WTC11 (cell line): ENCODE results near the gene HNRNPUL1. TPM values are rescaled to one million over a fixed set of nuclear protein-coding genes. Genes with fewer than 3 reads are reported as not detected.

Source experiments
- ATAC-seq: fragments of 200-7000 bp; cut with Tn5 transposase; 2 replicates; pipeline ENCODE4 v1.10.0; 2021; ENCODE audit warnings: mild to moderate bottlenecking, moderate library complexity
- CTCF ChIA-PET: fragments of 300-600 bp; sonication (Branson Sonifier 250); formaldehyde crosslinking; loops from one replicate; lab custom pipeline; 2021; ENCODE audit warnings: antibody characterized with exemption; lab: Charles Lee
- POLR2A ChIA-PET: fragments of 350-600 bp; sonication (Branson Sonifier 250); formaldehyde crosslinking; loops from one replicate; lab custom pipeline; 2021; ENCODE audit warnings: antibody characterized with exemption; lab: Charles Lee
- DNase-seq: peaks from one replicate; pipeline ENCODE4 v3.0.0; 2021; ENCODE audit warnings: low spot score
- H3K27ac Mint-ChIP-seq: 2 replicates; pipeline ENCODE4 v1.8.0; 2021; ENCODE audit warnings: mixed read lengths
- H3K27me3 Mint-ChIP-seq: 2 replicates; pipeline ENCODE4 v1.8.0; 2021; ENCODE audit warnings: low read depth, mild to moderate bottlenecking, moderate library complexity, mixed read lengths
- H3K36me3 Mint-ChIP-seq: 2 replicates; pipeline ENCODE4 v1.8.0; 2021; ENCODE audit warnings: mixed read lengths
- H3K4me1 Mint-ChIP-seq: 2 replicates; pipeline ENCODE4 v1.8.0; 2022; ENCODE audit warnings: mixed read lengths
- H3K4me3 Mint-ChIP-seq: 2 replicates; pipeline ENCODE4 v1.8.0; 2021; ENCODE audit warnings: mild to moderate bottlenecking, moderate library complexity, mixed read lengths
- H3K9me3 Mint-ChIP-seq: 2 replicates; pipeline ENCODE4 v1.8.0; 2021; ENCODE audit warnings: mixed read lengths
- CREM ChIP-seq: sonication (generic); formaldehyde crosslinking; IDR thresholded peaks from 2 replicates; pipeline ENCODE4 v1.8.1; 2022; ENCODE audit warnings: mild to moderate bottlenecking, missing genetic modification reagents, moderate library complexity
- IRF2 ChIP-seq: sonication (generic); formaldehyde crosslinking; IDR thresholded peaks from 2 replicates; pipeline ENCODE4 v1.8.0; 2022; ENCODE audit warnings: low read depth, missing genetic modification reagents, borderline replicate concordance
- KAT7 ChIP-seq: sonication (generic); formaldehyde crosslinking; IDR thresholded peaks from 2 replicates; pipeline ENCODE4 v1.8.1; 2023; ENCODE audit warnings: missing genetic modification reagents, mild to moderate bottlenecking, borderline replicate concordance
- SOX15 ChIP-seq: fragments of 250-450 bp; sonication (Bioruptor Pico); IDR thresholded peaks from 2 replicates; pipeline ENCODE4 v1.9.0; 2021; ENCODE audit warnings: mild to moderate bottlenecking
- TEAD4 ChIP-seq: sonication (generic); formaldehyde crosslinking; IDR thresholded peaks from 2 replicates; pipeline ENCODE4 v1.8.0; 2022; ENCODE audit warnings: mild to moderate bottlenecking, missing genetic modification reagents
- ZNF263 ChIP-seq: sonication (generic); formaldehyde crosslinking; IDR thresholded peaks from 2 replicates; pipeline ENCODE4 v1.8.1; 2022; ENCODE audit warnings: low read depth, mild to moderate bottlenecking, moderate library complexity, missing genetic modification reagents
- ZNF416 ChIP-seq: fragments of 250-450 bp; sonication (Bioruptor Pico); IDR thresholded peaks from 2 replicates; pipeline ENCODE4 v1.9.0; 2021; ENCODE audit warnings: mild to moderate bottlenecking, inconsistent platforms
- total RNA-seq: library from RNA; stranded (reverse); gene quantifications from 3 replicates; pipeline ENCODE4 v1.2.3, GENCODE V29; 2021
- TF ChIP-seq, protein P1 (sequence below): sonication (generic); formaldehyde crosslinking; conservative IDR thresholded peaks from 2 replicates; pipeline ENCODE4 v1.8.1; 2023; ENCODE audit warnings: mild to moderate bottlenecking, low read depth, missing genetic modification reagents, moderate library complexity
- TF ChIP-seq, protein P2 (sequence below): sonication (generic); formaldehyde crosslinking; IDR thresholded peaks from 2 replicates; pipeline ENCODE4 v1.8.1; 2022; ENCODE audit warnings: mild to moderate bottlenecking, moderate library complexity, missing genetic modification reagents
- TF ChIP-seq, protein P3 (sequence below): sonication (generic); formaldehyde crosslinking; IDR thresholded peaks from 2 replicates; pipeline ENCODE4 v1.8.0; 2023; ENCODE audit warnings: mild to moderate bottlenecking, missing genetic modification reagents
- TF ChIP-seq, protein P4 (sequence below): sonication (generic); formaldehyde crosslinking; IDR thresholded peaks from 2 replicates; pipeline ENCODE4 v1.8.1; 2023; ENCODE audit warnings: mild to moderate bottlenecking, moderate library complexity, missing genetic modification reagents
- TF ChIP-seq, protein P5 (sequence below): fragments of 250-450 bp; sonication (Bioruptor Pico); IDR thresholded peaks from 2 replicates; pipeline ENCODE4 v1.9.0; 2021; ENCODE audit warnings: mild to moderate bottlenecking, borderline replicate concordance
- TF ChIP-seq, protein P6 (sequence below): fragments of 250-450 bp; sonication (Bioruptor Pico); IDR thresholded peaks from 2 replicates; pipeline ENCODE4 v1.9.0; 2021; ENCODE audit warnings: mild to moderate bottlenecking

Gene HNRNPUL1
- total RNA-seq, 1 experiment from 2014 or later: 282 TPM

DNA sequence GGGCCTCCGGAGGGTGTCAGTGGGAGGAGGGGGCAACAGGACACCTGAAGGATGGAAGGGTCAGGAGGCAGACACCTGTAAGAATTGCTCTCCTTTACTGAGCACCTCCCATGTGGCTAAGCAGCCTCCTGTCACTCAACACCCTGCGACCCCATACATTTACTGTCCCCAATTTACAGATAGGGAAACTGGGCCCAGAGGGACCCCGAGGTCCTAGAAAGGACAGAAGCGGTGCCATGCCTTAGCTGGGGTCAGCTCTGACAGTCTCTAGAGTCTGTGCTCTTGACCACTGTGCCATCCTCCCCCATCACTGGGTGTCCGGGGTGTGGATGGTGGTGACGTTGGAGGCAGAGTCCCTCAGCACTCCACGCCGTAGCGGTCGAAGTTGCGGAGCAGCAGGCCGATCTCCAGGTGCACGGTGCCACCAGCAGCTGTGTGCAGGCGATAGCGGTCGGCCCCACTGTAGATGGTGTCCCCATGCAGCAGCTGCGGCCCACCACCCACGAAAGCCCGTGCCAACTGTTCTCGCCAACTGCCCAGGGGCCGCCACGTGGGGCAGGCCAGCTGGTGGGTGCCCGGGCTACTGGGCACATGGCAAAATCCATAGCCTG, 90.3 kb downstream of the HNRNPUL1 start:
- TF ChIP-seq TEAD4 (CRISPR knock-in tag) (no peak), SOX15 (no peak), IRF2 (no peak), ZNF263 (no peak)
- TF ChIP-seq, protein P1, sequence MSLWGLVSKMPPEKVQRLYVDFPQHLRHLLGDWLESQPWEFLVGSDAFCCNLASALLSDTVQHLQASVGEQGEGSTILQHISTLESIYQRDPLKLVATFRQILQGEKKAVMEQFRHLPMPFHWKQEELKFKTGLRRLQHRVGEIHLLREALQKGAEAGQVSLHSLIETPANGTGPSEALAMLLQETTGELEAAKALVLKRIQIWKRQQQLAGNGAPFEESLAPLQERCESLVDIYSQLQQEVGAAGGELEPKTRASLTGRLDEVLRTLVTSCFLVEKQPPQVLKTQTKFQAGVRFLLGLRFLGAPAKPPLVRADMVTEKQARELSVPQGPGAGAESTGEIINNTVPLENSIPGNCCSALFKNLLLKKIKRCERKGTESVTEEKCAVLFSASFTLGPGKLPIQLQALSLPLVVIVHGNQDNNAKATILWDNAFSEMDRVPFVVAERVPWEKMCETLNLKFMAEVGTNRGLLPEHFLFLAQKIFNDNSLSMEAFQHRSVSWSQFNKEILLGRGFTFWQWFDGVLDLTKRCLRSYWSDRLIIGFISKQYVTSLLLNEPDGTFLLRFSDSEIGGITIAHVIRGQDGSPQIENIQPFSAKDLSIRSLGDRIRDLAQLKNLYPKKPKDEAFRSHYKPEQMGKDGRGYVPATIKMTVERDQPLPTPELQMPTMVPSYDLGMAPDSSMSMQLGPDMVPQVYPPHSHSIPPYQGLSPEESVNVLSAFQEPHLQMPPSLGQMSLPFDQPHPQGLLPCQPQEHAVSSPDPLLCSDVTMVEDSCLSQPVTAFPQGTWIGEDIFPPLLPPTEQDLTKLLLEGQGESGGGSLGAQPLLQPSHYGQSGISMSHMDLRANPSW (CRISPR knock-in tag): no peak
- TF ChIP-seq, all 79 proteins: peak for 0
- DNase-seq (no peak), ATAC-seq (no peak)
- Mint-ChIP-seq H3K4me3 (peak overlapping the region; percentile 63), H3K27me3 (peaks cover 50% of the 10 kb centered on the region), H3K4me1 (peaks cover 18% of the 10 kb centered on the region), H3K27ac (no peak overlapping the region), H3K36me3 (no peaks in the 10 kb centered on the region), H3K9me3 (no peaks in the 10 kb centered on the region)
- ChIA-PET CTCF (interaction anchor here (0.5 to 6.2 kb wide), 6 partner anchors 10 to 1166 kb away, joined by 3 to 103 read pairs (median 6); partner anchors contain the start of gene B9D2), POLR2A (interaction anchor here (0.6 kb wide), 1 partner anchor 9 kb away, joined by 3 read pairs; the partner anchor contains the start of gene B9D2)

DNA sequence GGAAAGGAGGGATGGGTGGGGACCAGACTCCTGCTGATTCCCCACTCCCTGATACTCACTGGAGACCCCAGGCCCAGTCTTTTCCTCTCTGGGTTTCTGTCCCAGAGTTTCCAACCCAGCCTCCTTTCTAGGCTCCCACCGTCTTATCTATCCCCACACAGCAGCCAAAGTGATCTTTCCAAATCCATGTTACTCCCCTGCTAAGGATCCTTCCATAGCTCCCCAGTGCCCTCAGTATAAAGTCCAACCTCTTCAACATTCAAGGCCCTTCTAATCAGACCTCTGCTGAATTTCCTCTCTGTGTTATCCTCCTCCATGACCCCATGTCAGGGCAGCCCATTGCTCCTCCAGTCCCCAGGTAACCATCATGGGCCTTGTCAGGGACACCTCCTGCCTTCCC, 90.9 kb downstream of the HNRNPUL1 start:
- ATAC-seq: no peak
- H3K27me3 Mint-ChIP-seq: peaks cover 44% of the 10 kb centered on the region
- ChIA-PET POLR2A (interaction anchor here (0.5 to 0.6 kb wide), 2 partner anchors 9 to 92 kb away, joined by 3 to 5 read pairs; partner anchors contain the start of gene B9D2), CTCF (interaction anchor here (0.5 to 6.2 kb wide), 7 partner anchors 10 to 1166 kb away, joined by 3 to 103 read pairs (median 5); partner anchors contain the start of gene B9D2)
- H3K36me3 Mint-ChIP-seq: no peaks in the 10 kb centered on the region
- H3K4me1 Mint-ChIP-seq: peaks cover 18% of the 10 kb centered on the region
- TF ChIP-seq IRF2 (no peak), CREM (CRISPR knock-in tag) (no peak), ZNF416 (CRISPR knock-in tag) (no peak)
- TF ChIP-seq, protein P2, sequence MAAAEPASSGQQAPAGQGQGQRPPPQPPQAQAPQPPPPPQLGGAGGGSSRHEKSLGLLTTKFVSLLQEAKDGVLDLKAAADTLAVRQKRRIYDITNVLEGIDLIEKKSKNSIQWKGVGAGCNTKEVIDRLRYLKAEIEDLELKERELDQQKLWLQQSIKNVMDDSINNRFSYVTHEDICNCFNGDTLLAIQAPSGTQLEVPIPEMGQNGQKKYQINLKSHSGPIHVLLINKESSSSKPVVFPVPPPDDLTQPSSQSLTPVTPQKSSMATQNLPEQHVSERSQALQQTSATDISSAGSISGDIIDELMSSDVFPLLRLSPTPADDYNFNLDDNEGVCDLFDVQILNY (CRISPR knock-in tag): no peak
- TF ChIP-seq, protein P3, sequence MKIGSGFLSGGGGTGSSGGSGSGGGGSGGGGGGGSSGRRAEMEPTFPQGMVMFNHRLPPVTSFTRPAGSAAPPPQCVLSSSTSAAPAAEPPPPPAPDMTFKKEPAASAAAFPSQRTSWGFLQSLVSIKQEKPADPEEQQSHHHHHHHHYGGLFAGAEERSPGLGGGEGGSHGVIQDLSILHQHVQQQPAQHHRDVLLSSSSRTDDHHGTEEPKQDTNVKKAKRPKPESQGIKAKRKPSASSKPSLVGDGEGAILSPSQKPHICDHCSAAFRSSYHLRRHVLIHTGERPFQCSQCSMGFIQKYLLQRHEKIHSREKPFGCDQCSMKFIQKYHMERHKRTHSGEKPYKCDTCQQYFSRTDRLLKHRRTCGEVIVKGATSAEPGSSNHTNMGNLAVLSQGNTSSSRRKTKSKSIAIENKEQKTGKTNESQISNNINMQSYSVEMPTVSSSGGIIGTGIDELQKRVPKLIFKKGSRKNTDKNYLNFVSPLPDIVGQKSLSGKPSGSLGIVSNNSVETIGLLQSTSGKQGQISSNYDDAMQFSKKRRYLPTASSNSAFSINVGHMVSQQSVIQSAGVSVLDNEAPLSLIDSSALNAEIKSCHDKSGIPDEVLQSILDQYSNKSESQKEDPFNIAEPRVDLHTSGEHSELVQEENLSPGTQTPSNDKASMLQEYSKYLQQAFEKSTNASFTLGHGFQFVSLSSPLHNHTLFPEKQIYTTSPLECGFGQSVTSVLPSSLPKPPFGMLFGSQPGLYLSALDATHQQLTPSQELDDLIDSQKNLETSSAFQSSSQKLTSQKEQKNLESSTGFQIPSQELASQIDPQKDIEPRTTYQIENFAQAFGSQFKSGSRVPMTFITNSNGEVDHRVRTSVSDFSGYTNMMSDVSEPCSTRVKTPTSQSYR (CRISPR knock-in tag): no peak
- no peak for DNase-seq
- H3K27ac Mint-ChIP-seq: no peak overlapping the region
- H3K9me3 Mint-ChIP-seq: no peaks in the 10 kb centered on the region
- peak overlapping the region; percentile 29; the same call in 1 of the 2 replicates for H3K4me3 Mint-ChIP-seq

DNA sequence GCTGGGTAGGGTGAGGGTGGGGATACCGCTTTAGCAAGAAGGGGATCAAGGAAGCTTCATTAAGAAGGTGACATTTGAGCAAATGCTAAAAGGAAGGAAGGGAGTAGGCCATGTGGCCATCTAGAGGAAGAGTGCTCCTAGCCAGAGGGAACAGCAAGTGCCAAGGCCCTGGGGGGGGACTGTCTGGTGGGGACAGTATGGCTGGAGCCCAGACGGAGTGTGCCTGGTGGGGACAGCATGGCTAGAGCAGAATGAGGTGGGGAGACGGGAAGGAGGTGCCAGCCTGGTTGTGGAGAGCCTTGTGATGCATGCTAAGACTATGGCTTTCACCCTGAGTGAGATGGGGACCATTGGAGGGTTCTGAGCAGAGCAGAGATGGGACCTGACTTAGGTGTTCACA, 91.6 kb downstream of the HNRNPUL1 start:
- ChIA-PET CTCF (interaction anchor here (1.0 to 6.2 kb wide), 4 partner anchors 9 to 74 kb away, joined by 3 to 103 read pairs (median 24); partner anchors contain the start of gene B9D2), POLR2A (no interaction called here)
- Mint-ChIP-seq H3K36me3 (no peaks in the 10 kb centered on the region), H3K4me1 (peaks cover 13% of the 10 kb centered on the region), H3K4me3 (no peak overlapping the region), H3K27me3 (peaks cover 36% of the 10 kb centered on the region), H3K27ac (no peak overlapping the region), H3K9me3 (no peaks in the 10 kb centered on the region)
- no peak for ATAC-seq
- no peak for DNase-seq
- TF ChIP-seq, protein P4, sequence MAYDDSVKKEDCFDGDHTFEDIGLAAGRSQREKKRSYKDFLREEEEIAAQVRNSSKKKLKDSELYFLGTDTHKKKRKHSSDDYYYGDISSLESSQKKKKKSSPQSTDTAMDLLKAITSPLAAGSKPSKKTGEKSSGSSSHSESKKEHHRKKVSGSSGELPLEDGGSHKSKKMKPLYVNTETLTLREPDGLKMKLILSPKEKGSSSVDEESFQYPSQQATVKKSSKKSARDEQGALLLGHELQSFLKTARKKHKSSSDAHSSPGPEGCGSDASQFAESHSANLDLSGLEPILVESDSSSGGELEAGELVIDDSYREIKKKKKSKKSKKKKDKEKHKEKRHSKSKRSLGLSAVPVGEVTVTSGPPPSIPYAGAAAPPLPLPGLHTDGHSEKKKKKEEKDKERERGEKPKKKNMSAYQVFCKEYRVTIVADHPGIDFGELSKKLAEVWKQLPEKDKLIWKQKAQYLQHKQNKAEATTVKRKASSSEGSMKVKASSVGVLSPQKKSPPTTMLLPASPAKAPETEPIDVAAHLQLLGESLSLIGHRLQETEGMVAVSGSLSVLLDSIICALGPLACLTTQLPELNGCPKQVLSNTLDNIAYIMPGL (CRISPR knock-in tag): no peak
- TF ChIP-seq, protein P5, sequence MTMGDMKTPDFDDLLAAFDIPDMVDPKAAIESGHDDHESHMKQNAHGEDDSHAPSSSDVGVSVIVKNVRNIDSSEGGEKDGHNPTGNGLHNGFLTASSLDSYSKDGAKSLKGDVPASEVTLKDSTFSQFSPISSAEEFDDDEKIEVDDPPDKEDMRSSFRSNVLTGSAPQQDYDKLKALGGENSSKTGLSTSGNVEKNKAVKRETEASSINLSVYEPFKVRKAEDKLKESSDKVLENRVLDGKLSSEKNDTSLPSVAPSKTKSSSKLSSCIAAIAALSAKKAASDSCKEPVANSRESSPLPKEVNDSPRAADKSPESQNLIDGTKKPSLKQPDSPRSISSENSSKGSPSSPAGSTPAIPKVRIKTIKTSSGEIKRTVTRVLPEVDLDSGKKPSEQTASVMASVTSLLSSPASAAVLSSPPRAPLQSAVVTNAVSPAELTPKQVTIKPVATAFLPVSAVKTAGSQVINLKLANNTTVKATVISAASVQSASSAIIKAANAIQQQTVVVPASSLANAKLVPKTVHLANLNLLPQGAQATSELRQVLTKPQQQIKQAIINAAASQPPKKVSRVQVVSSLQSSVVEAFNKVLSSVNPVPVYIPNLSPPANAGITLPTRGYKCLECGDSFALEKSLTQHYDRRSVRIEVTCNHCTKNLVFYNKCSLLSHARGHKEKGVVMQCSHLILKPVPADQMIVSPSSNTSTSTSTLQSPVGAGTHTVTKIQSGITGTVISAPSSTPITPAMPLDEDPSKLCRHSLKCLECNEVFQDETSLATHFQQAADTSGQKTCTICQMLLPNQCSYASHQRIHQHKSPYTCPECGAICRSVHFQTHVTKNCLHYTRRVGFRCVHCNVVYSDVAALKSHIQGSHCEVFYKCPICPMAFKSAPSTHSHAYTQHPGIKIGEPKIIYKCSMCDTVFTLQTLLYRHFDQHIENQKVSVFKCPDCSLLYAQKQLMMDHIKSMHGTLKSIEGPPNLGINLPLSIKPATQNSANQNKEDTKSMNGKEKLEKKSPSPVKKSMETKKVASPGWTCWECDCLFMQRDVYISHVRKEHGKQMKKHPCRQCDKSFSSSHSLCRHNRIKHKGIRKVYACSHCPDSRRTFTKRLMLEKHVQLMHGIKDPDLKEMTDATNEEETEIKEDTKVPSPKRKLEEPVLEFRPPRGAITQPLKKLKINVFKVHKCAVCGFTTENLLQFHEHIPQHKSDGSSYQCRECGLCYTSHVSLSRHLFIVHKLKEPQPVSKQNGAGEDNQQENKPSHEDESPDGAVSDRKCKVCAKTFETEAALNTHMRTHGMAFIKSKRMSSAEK (CRISPR knock-in tag): no peak
- no peak for TF ChIP-seq KAT7 (CRISPR knock-in tag)
- TF ChIP-seq, protein P6, sequence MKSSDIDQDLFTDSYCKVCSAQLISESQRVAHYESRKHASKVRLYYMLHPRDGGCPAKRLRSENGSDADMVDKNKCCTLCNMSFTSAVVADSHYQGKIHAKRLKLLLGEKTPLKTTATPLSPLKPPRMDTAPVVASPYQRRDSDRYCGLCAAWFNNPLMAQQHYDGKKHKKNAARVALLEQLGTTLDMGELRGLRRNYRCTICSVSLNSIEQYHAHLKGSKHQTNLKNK (CRISPR knock-in tag): no peak
